Right hindlimb (tissue), 1 donor: ENCODE results near the gene FCN3.

Experiments
- DNase-seq: peaks from one replicate; pipeline ENCODE4 v3.0.0-alpha.2; 2018

The FCN3 gene

GRCh38 chr1:27335506-27336422 is 38.9 kb downstream of the FCN3 start:
- DNase-seq = no peak

GRCh38 chr1:27333717-27334279 is 40.8 kb downstream of the FCN3 start:
- DNase-seq = no peak

- DNase-seq = no peak
These were observed 41.9 kb downstream of the FCN3 start for GRCh38 chr1:27332536-27333281.

GRCh38 chr1:27331922-27332321 is 42.7 kb downstream of the FCN3 start:
- DNase-seq = no peak

GRCh38 chr1:27331426-27331825 is 43.2 kb downstream of the FCN3 start:
- no peak for DNase-seq

- no peak for DNase-seq
These were observed 43.8 kb downstream of the FCN3 start for GRCh38 chr1:27330786-27331185.

GRCh38 chr1:27327964-27328363 is 46.7 kb downstream of the FCN3 start:
- no peak for DNase-seq

GRCh38 chr1:27325286-27325685 is 49.3 kb downstream of the FCN3 start:
- DNase-seq = no peak

- DNase-seq = no peak
These were observed 51.9 kb downstream of the FCN3 start for GRCh38 chr1:27322569-27323240.

GRCh38 chr1:27321813-27322568 is 52.6 kb downstream of the FCN3 start, which contains the start of gene TMEM222:
TMEM222 (plus strand) TSS chr1:27322163; CDS start chr1:27322198, 35 bp downstream.
- DNase-seq = peak; percentile 97
